HG03442 (cell line): ENCODE data around the gene PRSS8.

Experiments
- ATAC-seq: cut with Tn5 transposase; IDR thresholded peaks from one replicate; pipeline ENCODE4 v1.9.1; 2021; ENCODE audit warnings: mild to moderate bottlenecking, moderate library complexity; ENCODE audit not compliant: unreplicated experiment

Gene PRSS8

DNA sequence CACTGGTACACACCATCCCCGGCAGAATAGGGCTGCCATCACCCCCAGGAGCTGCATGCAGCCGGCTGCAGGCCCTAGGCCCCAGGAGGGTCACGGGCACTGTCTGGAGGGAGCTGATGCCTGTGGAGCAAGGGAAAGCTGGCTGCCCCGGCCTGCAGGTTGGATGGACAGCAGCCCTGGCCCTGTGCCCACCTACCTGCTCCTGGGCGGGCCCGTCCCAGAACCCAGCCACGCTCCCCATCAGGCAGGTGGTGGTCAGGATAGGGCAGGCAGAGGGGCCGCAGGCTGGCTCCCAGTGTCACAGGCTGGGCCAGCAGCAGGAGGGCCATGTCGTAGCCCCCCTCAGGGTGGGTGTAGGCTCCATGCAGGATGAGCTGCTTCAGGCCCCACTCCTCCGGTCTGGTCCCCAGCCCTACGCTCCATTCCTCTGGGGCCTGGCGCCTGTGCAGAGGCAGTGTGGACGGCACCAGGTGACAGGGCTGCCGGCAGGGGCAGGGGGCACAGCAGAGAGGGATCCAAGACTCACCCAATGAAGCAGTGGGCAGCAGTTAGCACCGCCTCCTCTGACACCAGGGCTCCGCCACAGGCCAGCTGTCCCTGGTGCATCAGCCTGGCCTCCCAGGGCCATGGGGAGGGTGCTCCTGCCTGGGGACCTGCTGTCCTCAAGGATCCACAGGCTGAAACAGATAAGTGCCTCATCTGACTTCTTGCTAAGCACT lies 50.8 kb downstream of the PRSS8 start:
- ATAC-seq: no peak

DNA sequence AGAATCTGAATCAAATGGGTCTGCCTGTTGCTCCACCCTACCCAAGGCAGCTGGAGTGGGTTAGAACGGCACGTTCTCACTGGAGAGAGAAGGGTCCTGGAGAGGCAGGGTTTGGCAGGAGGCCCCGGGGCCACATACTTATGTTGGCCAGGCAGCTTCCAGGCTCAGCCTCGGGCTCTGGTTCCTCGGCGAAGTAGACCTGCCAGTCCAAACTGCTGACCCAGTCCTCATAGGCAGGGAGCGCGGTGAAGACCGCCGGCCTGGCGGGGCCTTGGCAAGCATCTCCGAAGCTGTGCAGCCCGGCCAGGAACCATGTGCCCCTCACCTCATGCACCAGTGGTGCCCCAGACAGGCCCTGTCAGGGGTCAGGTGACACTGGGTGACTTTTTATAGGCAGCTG lies 51.5 kb downstream of the PRSS8 start:
- ATAC-seq: no peak

GRCh38 chr16:31083556-31083955 lies 52.0 kb downstream of the PRSS8 start:
- no peak for ATAC-seq

DNA sequence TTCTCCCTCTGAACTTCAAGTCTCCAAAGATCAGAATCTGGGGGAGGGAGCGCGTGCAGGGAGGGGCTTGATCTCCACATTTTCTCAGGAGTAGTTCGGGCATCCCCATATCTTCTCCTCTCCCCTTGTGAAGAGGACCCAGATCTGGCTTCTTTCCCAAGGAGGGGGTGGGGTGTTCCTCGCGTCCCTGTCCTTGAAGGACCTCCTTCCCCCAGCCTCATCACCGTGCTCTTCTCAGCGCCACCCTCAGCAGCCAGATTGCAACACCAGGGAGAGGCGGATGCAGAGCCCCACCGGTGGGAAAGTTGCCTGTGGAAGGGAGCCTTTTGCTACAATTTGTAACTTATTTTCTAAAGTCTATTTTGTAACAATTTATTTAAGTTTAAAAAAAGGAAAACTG lies 52.4 kb downstream of the PRSS8 start:
- no peak for ATAC-seq

DNA sequence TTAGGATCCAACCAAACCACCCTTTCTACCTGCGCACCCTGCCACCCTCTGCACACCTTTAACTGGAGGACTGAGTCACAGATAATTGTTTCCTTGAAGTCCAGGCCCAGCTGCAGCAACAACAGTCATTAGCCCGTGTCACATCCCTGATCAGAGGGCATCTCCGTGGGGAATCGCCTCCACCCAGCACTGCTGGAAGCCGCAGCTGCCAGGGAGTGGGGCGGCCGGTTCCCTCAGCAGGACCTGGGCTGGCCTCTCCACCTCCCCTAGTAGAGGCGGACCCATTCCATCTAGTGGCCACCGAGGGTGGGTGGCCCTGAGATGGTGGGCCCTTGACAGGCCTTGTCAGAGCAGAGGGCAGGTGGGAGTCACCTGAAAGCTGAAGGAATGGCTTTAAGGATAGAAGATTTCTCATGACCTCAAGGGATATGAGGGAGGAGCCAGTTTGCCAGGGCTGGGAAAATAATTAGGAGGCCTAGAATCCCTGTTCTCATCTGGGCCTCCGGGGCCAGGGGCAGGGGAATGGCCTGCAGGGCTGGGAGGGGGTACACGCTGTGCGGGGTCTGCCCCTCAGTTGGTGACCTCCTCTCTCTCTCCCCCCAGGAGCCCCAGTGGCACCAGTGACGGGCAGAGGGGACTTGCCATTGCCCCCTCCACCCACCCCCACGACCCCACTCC lies 53.0 kb downstream of the PRSS8 start:
- no peak for ATAC-seq
